ENCODE data around the gene ADH1B. TPM values are rescaled to one million over a fixed set of nuclear protein-coding genes. Genes with fewer than 3 reads are reported as not detected.

ADH1B gene
- total RNA-seq, 1 experiment from 2014 or later, result 0.98 TPM

DNA sequence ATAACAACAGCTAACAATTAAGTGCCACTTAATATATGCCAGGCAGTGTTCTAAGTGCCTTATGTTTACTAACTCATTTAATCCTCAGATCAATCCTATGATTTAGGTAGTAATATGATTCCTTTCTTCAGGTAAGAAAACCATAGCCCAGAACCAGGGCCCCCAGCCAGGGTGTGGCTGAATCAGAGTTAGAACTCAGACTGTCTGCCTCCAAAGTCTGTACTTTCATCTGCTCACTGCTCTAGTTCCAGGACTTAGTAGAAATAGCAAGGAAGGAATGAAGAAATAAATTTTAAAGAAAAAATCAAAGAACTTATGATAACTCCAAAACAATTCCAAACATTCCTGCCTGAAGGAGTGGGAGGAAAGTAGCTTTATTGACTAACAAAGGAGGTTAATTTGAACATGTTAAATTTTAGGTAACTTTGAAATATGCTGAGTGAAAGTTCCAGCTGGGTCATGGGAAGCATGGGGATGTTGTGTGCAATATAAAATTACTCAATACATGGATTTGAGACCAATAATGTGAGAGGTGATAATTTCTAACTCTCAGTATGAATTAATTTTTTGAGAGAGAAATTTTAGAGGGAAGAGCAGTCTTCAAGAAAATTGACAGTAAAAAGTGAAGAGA lies 40.2 kb upstream of the ADH1B start:
- H3K36me3 ChIP-seq (ENCODE audit: control insufficient read depth, insufficient read depth, low read length), result no peaks in the 10 kb centered on the region
- H3K27ac ChIP-seq (ENCODE audit: low read length), result no peak overlapping the region
- intact Hi-C loops (cut with micrococcal nuclease; ENCODE audit: unreplicated experiment) (no loop called here), in situ Hi-C loops (cut with HindIII; ENCODE audit: low pct_unique_long_range_greater_than_20kb, low sequenced_read_pairs) (no loop called here)
- no peak overlapping the region for H3K4me3 ChIP-seq (ENCODE audit: low read depth in 2 of 2, low read length in 2 of 2)
- ChIA-PET CTCF (interaction anchor here (0.6 kb wide), 1 partner anchor 149 kb away, joined by 3 read pairs; the partner anchor contains the start of gene C4orf17), POLR2A (no interaction called here)
- BruUV-seq (replicated peaks), result no TSS peak
- no peaks in the 10 kb centered on the region for H3K27me3 ChIP-seq (ENCODE audit: control insufficient read depth, insufficient read depth, low read length)
- ATAC-seq, result no peak
- TF ChIP-seq TCF7L2 (IDR thresholded peaks at IDR 0.05; ENCODE audit: low read depth, low read length), result no peak
- TF ChIP-seq REST (IDR thresholded peaks at IDR 0.05; ENCODE audit: insufficient read depth in 1 of 2, low read depth in 2 of 2, low read length in 1 of 2), result no peak
- TF ChIP-seq, protein P1, sequence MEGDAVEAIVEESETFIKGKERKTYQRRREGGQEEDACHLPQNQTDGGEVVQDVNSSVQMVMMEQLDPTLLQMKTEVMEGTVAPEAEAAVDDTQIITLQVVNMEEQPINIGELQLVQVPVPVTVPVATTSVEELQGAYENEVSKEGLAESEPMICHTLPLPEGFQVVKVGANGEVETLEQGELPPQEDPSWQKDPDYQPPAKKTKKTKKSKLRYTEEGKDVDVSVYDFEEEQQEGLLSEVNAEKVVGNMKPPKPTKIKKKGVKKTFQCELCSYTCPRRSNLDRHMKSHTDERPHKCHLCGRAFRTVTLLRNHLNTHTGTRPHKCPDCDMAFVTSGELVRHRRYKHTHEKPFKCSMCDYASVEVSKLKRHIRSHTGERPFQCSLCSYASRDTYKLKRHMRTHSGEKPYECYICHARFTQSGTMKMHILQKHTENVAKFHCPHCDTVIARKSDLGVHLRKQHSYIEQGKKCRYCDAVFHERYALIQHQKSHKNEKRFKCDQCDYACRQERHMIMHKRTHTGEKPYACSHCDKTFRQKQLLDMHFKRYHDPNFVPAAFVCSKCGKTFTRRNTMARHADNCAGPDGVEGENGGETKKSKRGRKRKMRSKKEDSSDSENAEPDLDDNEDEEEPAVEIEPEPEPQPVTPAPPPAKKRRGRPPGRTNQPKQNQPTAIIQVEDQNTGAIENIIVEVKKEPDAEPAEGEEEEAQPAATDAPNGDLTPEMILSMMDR (IDR thresholded peaks at IDR 0.05), result no peak
- TF ChIP-seq POLR2AphosphoS5 (IDR thresholded peaks at IDR 0.05; ENCODE audit: low read depth, low read length), result no peak
- no peak for TF ChIP-seq SIN3A (IDR thresholded peaks at IDR 0.05; ENCODE audit: borderline replicate concordance, insufficient read depth, low read depth, low read length)
- H3K9me3 ChIP-seq (ENCODE audit: control insufficient read depth, insufficient read depth, low read depth, low read length), result no peaks in the 10 kb centered on the region
- H3K4me1 ChIP-seq (ENCODE audit: control insufficient read depth, insufficient read depth, low read length), result no peaks in the 10 kb centered on the region
- DNase-seq (ENCODE audit: low read depth, low spot score), result no peak

GRCh38 chr4:99359480-99360204 lies 38.4 kb upstream of the ADH1B start:
- H3K4me3 ChIP-seq (ENCODE audit: low read depth in 2 of 2, low read length in 2 of 2), result no peak overlapping the region
- H3K4me1 ChIP-seq (ENCODE audit: control insufficient read depth, insufficient read depth, low read length), result no peaks in the 10 kb centered on the region
- no TSS peak for BruUV-seq (replicated peaks)
- intact Hi-C loops (cut with micrococcal nuclease; ENCODE audit: unreplicated experiment), result no loop called here
- H3K27me3 ChIP-seq (ENCODE audit: control insufficient read depth, insufficient read depth, low read length), result no peaks in the 10 kb centered on the region
- TF ChIP-seq REST (IDR thresholded peaks at IDR 0.05; ENCODE audit: insufficient read depth in 1 of 2, low read depth in 2 of 2, low read length in 1 of 2) (no peak), SIN3A (IDR thresholded peaks at IDR 0.05; ENCODE audit: borderline replicate concordance, insufficient read depth, low read depth, low read length) (no peak), POLR2AphosphoS5 (IDR thresholded peaks at IDR 0.05; ENCODE audit: low read depth, low read length) (no peak), TCF7L2 (IDR thresholded peaks at IDR 0.05; ENCODE audit: low read depth, low read length) (no peak)
- TF ChIP-seq, protein P1 (IDR thresholded peaks at IDR 0.05), result no peak
- no peaks in the 10 kb centered on the region for H3K9me3 ChIP-seq (ENCODE audit: control insufficient read depth, insufficient read depth, low read depth, low read length)
- CTCF ChIA-PET, result no interaction called here
- ATAC-seq, result no peak
- H3K27ac ChIP-seq (ENCODE audit: low read length), result no peak overlapping the region
- in situ Hi-C loops (cut with HindIII; ENCODE audit: low pct_unique_long_range_greater_than_20kb, low sequenced_read_pairs), result no loop called here
- POLR2A ChIA-PET, result no interaction called here
- no peaks in the 10 kb centered on the region for H3K36me3 ChIP-seq (ENCODE audit: control insufficient read depth, insufficient read depth, low read length)
- DNase-seq (ENCODE audit: low read depth, low spot score), result no peak

All from Panc1 (cell line).